Occipital lobe (tissue), 3 donors: ENCODE measurements around the gene NUMB. TPM values are rescaled to one million over a fixed set of nuclear protein-coding genes. Genes with fewer than 3 reads are reported as not detected.

Experiments used
- DNase-seq: peaks from one replicate; lab custom pipeline; 2025; lab: John Stamatoyannopoulos, UW
- small RNA-seq: library from RNA; depleted of rRNA; stranded (forward); fragments of <200 nt; gene quantifications from one replicate; pipeline ENCODE3, GENCODE V24; 2014
- total RNA-seq: library from RNA; depleted of rRNA; stranded (reverse); fragments of >200 nt; gene quantifications from one replicate; pipeline ENCODE4 v1.2.3, GENCODE V29; 2014

NUMB gene
- total RNA-seq, 1 donor from 2014 or later = 18.7 TPM

GRCh38 chr14:73234029-73234428, 224.3 kb downstream of the NUMB start:
- no peak for DNase-seq

- DNase-seq = no peak
Observed at GRCh38 chr14:73233564-73233963, 224.8 kb downstream of the NUMB start.

- no peak for DNase-seq
Observed at GRCh38 chr14:73232984-73233383, 225.4 kb downstream of the NUMB start.

DNA sequence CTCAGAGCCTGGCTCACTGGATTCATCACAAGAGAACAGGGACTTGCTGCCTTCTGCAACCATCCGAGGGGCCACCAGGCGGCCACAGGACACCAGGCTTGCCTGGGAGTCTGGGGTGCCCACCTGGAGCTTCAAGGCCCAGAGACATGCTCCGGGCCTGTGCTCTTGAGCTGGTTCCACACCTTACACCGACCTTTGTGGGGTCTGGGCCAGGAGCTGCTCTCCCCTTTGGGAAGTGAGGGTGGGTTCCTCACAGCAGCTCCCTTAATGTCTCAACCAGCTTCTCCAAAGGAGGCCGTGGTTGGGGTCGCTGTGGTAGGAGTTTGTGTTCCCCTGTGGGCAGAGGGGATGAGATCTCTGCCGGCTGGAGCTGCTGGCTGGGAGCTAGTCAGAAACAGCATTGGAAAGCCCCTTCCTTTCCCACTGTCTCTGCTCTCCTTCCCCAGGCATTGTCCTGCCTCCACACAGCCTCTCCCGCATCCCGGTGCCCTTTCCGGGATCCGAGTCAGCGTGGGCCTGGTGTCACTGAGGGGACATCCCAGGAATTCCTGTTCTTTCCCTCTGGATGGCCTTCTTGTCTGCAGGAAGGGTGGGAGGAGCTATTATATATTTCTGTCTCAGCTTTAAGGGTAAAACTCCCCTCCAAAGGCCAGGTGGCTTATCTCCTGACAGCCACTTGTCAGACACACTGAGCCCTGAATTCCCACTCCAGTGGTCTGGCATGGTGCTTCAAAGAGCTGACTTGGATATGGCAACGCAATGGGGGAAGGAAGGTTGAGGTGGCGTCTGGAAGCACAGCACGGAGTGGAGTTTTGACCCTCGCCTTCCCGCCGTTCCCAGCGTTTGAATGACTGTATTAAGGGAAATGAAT, 226.1 kb downstream of the NUMB start:
- no peak for DNase-seq

- DNase-seq = no peak
Observed at GRCh38 chr14:73230051-73230450, 228.3 kb downstream of the NUMB start.

- no peak for DNase-seq
Observed at GRCh38 chr14:73227812-73228781, 230.2 kb downstream of the NUMB start.

- DNase-seq = no peak
Observed at GRCh38 chr14:73225496-73225895, 232.8 kb downstream of the NUMB start.

Small RNA genes within 50 kb of the gene (small RNA-seq; reads per million reads assigned to genes)
- gene RNU6-419P = not detected

Other genes with a start within 250 kb of the NUMB start
- 1.6 TPM for gene PAPLN, start 221.0 kb downstream of the NUMB start, total RNA-seq
- gene RIOX1, start 32.4 kb upstream of the NUMB start, total RNA-seq = 28.2 TPM
- 3.3 TPM for gene ACOT1, start 78.6 kb upstream of the NUMB start, total RNA-seq
- 1.4 TPM for gene HEATR4, start 100.4 kb upstream of the NUMB start, total RNA-seq
- 36.0 TPM for gene ACOT2, start 110.7 kb upstream of the NUMB start, total RNA-seq
- 1.7 TPM for gene ACOT4, start 133.3 kb upstream of the NUMB start, total RNA-seq
- gene ACOT6, start 154.0 kb upstream of the NUMB start, total RNA-seq = not detected
- gene DNAL1, start 186.4 kb upstream of the NUMB start, total RNA-seq = 30.6 TPM